SJCRH30 (cell line): ENCODE data around the gene PPP1R8. TPM values are rescaled to one million over a fixed set of nuclear protein-coding genes. Genes with fewer than 3 reads are reported as not detected.
A peak's percentile ranks its signal among the peaks of the same experiment; 100 is the strongest.
"Not testable (repeated sequence)": the region's sequence is repeated elsewhere in the genome, so short reads cannot be mapped to it uniquely, and the experiment has no call there.

ENCODE experiments used
- DNase-seq, 2 experiments: peaks; one replicate each; pipeline ENCODE4 v3.0.0-alpha.2; 2015 to 2020
- H3K27ac ChIP-seq: fragments of 250-450 bp; sonication (Bioruptor Pico); 2 replicates; pipeline ENCODE4 v1.5.1; 2020; ENCODE audit warnings: mild to moderate bottlenecking, moderate library complexity
- H3K27me3 ChIP-seq: fragments of 250-450 bp; sonication (Bioruptor Pico); 2 replicates; pipeline ENCODE4 v1.5.1; 2020; ENCODE audit warnings: mild to moderate bottlenecking, moderate library complexity
- H3K36me3 ChIP-seq: fragments of 250-450 bp; sonication (Bioruptor Pico); 2 replicates; pipeline ENCODE4 v1.5.1; 2020; ENCODE audit warnings: mild to moderate bottlenecking, moderate library complexity
- H3K4me1 ChIP-seq: fragments of 250-450 bp; sonication (Bioruptor Pico); 2 replicates; pipeline ENCODE4 v1.5.1; 2020; ENCODE audit warnings: mild to moderate bottlenecking, moderate library complexity
- H3K4me3 ChIP-seq: fragments of 250-450 bp; sonication (Bioruptor Pico); 2 replicates; pipeline ENCODE4 v1.5.1; 2020; ENCODE audit warnings: mild to moderate bottlenecking, moderate library complexity
- H3K9me3 ChIP-seq: fragments of 250-450 bp; sonication (Bioruptor Pico); replicated peaks from 2 replicates; pipeline ENCODE4 v1.5.1; 2020; ENCODE audit warnings: mild to moderate bottlenecking, moderate library complexity
- total RNA-seq: library from RNA; depleted of rRNA; stranded (reverse); fragments of >200 nt; shearing (Covaris generic); gene quantifications from 2 replicates; pipeline ENCODE4 v1.2.3, GENCODE V29; 2014; rRNA removed

Gene PPP1R8
- total RNA-seq = 81.7 and 84.5 TPM in 2 replicates

DNA sequence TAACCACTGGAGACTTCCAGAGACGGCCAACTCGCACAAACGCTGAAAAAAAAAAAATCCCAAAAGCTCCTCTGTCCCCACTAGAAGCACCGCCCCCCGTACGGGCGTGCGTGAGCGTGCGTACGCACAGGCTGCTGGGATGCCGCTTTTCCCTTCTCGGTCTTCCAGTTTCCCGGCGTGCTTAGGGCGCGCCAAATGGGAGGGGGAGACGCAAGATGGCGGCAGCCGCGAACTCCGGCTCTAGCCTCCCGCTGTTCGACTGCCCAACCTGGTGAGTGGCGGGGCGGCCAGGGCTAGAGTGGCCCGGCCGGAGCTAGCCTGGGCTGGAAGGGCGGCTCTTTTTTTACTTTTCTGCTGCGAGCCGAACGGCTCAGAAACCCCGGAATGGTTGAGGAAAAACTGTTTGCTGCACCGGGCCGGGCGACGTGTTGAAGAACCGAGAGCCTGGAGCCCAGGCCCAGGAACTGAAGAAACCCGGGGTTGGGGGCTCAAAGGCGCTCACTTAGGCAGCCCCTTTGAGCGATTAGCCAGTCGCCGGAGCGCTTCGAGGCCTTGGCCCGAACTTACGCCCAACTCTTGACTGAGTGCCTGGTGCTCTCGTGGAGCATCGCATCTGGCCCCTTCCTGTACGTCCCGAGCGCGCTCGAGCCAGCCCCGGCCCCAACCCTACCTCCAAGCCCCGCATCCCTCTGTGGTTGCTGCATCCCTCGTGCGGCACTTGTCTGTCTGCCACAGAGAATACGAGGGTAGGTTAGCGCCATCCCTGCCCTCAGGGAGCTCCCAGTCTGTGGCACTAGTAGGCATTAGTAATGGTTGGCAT, at the start of gene PPP1R8:
PPP1R8 (plus strand) TSS at position 162 of the 820 bp plus-strand sequence; CDS start at position 216, 54 bp downstream.
- DNase-seq = peak; percentile 98 to 99
- Histone ChIP-seq H3K27me3 (no peaks in the 10 kb centered on the region), H3K4me3 (peak within 1 kb of the TSS; percentile 96), H3K27ac (peak within 1 kb of the TSS; percentile 94), H3K4me1 (peaks cover 8% of the 10 kb centered on the region), H3K36me3 (peaks cover 32% of the 10 kb centered on the region), H3K9me3 (no peaks in the 10 kb centered on the region)

- H3K27ac ChIP-seq = no peak overlapping the region
- H3K9me3 ChIP-seq = no peaks in the 10 kb centered on the region
- no peak overlapping the region for H3K4me3 ChIP-seq
- DNase-seq = no peak
- H3K36me3 ChIP-seq = no peaks in the 10 kb centered on the region
- no peaks in the 10 kb centered on the region for H3K27me3 ChIP-seq
- no peaks in the 10 kb centered on the region for H3K4me1 ChIP-seq
Observed at GRCh38 chr1:27782950-27783349, 47.6 kb upstream of the PPP1R8 start.

DNA sequence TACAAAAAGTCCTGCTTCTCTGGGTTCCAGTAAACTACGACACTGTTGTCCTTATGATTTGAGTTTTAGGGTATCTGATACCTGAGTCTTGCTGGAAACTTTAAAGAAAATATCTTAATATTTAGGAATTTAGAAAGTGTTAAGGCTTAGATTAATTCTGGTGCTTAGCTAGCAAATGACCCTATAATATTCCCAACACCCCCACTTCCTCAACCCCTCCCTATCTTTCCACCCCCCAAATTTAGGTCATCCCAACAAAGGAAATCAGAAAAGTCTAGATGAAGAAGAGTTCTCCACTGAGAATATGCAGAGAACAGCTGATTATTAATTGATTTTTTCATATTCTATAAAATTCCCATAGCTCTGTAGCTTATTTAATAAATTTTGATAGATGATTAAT, 45.9 kb upstream of the PPP1R8 start:
- Histone ChIP-seq H3K4me1 (peaks cover 3% of the 10 kb centered on the region; the same call in 1 of the 2 replicates), H3K9me3 (no peaks in the 10 kb centered on the region), H3K4me3 (no peak overlapping the region), H3K27me3 (no peaks in the 10 kb centered on the region), H3K27ac (no peak overlapping the region), H3K36me3 (peaks cover 8% of the 10 kb centered on the region; the same call in 1 of the 2 replicates)
- DNase-seq = no peak

- H3K4me3 ChIP-seq = no peak overlapping the region
- no peak for DNase-seq
- H3K4me1 ChIP-seq = peaks cover 3% of the 10 kb centered on the region; the same call in 1 of the 2 replicates
- no peaks in the 10 kb centered on the region for H3K27me3 ChIP-seq
- no peaks in the 10 kb centered on the region for H3K9me3 ChIP-seq
- H3K36me3 ChIP-seq = peaks cover 17% of the 10 kb centered on the region
- no peak overlapping the region for H3K27ac ChIP-seq
Observed at GRCh38 chr1:27785781-27786455, 44.7 kb upstream of the PPP1R8 start.

GRCh38 chr1:27787895-27788294, 42.7 kb upstream of the PPP1R8 start:
- Histone ChIP-seq H3K4me1 (peaks cover 3% of the 10 kb centered on the region; the same call in 1 of the 2 replicates), H3K9me3 (no peaks in the 10 kb centered on the region), H3K27ac (no peak overlapping the region), H3K36me3 (peaks cover 27% of the 10 kb centered on the region), H3K27me3 (no peaks in the 10 kb centered on the region), H3K4me3 (no peak overlapping the region)
- no peak for DNase-seq

DNA sequence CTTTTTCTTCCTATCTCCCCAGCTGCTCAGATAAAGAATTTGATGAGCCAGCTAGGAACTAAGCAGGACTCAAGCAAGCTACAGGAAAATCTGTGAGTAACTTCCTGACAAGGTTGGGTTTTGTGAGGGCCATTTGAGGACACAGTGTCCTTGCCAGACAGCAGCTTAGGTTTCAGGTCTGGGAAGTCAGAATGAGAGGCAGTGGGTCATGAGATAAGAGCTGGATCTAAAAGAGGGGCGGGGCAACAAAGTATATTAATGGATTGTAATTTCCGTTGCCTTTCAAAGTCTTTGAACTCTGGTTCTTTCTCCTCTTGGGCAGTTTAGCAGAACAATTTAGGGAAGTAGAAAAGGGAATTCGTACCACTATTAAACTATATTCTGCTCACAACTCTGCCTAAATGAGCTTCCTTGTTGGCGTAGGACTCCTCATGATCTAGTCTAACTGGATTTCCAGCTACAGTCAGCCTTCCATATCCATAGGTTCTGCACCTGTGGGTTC, 41.0 kb upstream of the PPP1R8 start:
- no peak overlapping the region for H3K4me3 ChIP-seq
- peaks cover 3% of the 10 kb centered on the region; the same call in 1 of the 2 replicates for H3K4me1 ChIP-seq
- no peak for DNase-seq
- H3K9me3 ChIP-seq = no peaks in the 10 kb centered on the region
- H3K27ac ChIP-seq = no peak overlapping the region
- H3K27me3 ChIP-seq = no peaks in the 10 kb centered on the region
- peaks cover 33% of the 10 kb centered on the region for H3K36me3 ChIP-seq

DNA sequence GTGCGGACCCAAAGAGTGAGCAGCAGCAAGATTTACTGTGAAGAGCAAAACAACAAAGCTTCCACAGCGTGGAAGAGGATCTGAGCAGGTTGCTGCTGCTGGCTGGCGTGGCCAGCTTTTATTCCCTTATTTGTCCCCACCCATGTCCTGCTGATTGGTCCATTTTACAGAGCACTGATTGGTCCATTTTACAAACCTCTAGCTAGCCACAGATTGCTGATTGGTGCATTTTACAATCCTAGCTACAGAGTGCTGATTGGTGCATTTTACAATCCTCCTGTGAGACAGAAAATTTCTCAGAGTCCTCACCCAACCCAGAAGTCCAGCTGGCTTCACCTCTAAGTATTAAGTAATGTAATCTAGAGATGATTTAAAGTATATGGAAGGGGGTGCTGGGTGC, 40.3 kb upstream of the PPP1R8 start:
- H3K27me3 ChIP-seq, DNase-seq, H3K27ac ChIP-seq, H3K9me3 ChIP-seq, H3K4me3 ChIP-seq, H3K4me1 ChIP-seq: not testable (repeated sequence)
- H3K36me3 ChIP-seq = peaks cover 37% of the 10 kb centered on the region

- Histone ChIP-seq H3K9me3 (no peaks in the 10 kb centered on the region), H3K36me3 (peaks cover 33% of the 10 kb centered on the region), H3K27me3 (no peaks in the 10 kb centered on the region), H3K4me1 (no peaks in the 10 kb centered on the region), H3K4me3 (no peak overlapping the region), H3K27ac (no peak overlapping the region)
- no peak for DNase-seq
Observed at GRCh38 chr1:27795601-27796000, 35.0 kb upstream of the PPP1R8 start.

GRCh38 chr1:27804791-27805190, 25.8 kb upstream of the PPP1R8 start:
- peaks cover 15% of the 10 kb centered on the region; the same call in 1 of the 2 replicates for H3K36me3 ChIP-seq
- H3K9me3 ChIP-seq = no peaks in the 10 kb centered on the region
- DNase-seq = no peak
- H3K4me3 ChIP-seq = no peak overlapping the region
- H3K4me1 ChIP-seq = no peaks in the 10 kb centered on the region
- no peak overlapping the region for H3K27ac ChIP-seq
- no peaks in the 10 kb centered on the region for H3K27me3 ChIP-seq

GRCh38 chr1:27806758-27807157, 23.8 kb upstream of the PPP1R8 start:
- Histone ChIP-seq H3K4me1 (no peaks in the 10 kb centered on the region), H3K36me3 (peaks cover 13% of the 10 kb centered on the region), H3K4me3 (no peak overlapping the region), H3K9me3 (no peaks in the 10 kb centered on the region), H3K27me3 (no peaks in the 10 kb centered on the region), H3K27ac (no peak overlapping the region)
- no peak for DNase-seq

DNA sequence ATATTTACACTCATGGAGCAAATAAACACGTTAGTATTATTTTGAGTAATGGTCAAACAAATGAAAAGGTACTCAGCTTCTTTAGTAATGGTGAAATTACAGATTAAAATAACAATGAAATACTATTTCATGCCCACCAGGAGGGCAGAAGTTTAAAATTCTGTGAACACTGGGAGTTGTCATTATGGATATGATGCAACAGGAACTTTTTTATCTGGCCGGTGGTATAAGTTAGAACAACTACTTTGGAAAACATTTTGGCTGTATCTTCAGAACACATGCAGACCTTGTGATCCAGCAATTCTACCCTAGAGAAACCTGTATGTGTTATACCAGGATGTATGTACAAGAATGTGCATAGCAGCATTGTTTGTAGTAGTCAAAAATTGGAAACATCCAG, 23.2 kb upstream of the PPP1R8 start:
- Histone ChIP-seq H3K36me3 (peaks cover 12% of the 10 kb centered on the region), H3K27me3 (no peaks in the 10 kb centered on the region)

GRCh38 chr1:27808131-27808530, 22.5 kb upstream of the PPP1R8 start:
- H3K36me3 ChIP-seq, H3K27ac ChIP-seq, H3K9me3 ChIP-seq, H3K4me3 ChIP-seq, DNase-seq, H3K27me3 ChIP-seq, H3K4me1 ChIP-seq: not testable (repeated sequence)

More for the DNA sequence above, 23.2 kb upstream of the PPP1R8 start:
- Histone ChIP-seq H3K9me3 (no peaks in the 10 kb centered on the region), H3K4me3 (no peak overlapping the region), H3K27ac (no peak overlapping the region), H3K4me1 (no peaks in the 10 kb centered on the region)
- no peak for DNase-seq

GRCh38 chr1:27809883-27810282, 20.7 kb upstream of the PPP1R8 start:
- DNase-seq = no peak
- H3K4me1 ChIP-seq = no peaks in the 10 kb centered on the region

DNA sequence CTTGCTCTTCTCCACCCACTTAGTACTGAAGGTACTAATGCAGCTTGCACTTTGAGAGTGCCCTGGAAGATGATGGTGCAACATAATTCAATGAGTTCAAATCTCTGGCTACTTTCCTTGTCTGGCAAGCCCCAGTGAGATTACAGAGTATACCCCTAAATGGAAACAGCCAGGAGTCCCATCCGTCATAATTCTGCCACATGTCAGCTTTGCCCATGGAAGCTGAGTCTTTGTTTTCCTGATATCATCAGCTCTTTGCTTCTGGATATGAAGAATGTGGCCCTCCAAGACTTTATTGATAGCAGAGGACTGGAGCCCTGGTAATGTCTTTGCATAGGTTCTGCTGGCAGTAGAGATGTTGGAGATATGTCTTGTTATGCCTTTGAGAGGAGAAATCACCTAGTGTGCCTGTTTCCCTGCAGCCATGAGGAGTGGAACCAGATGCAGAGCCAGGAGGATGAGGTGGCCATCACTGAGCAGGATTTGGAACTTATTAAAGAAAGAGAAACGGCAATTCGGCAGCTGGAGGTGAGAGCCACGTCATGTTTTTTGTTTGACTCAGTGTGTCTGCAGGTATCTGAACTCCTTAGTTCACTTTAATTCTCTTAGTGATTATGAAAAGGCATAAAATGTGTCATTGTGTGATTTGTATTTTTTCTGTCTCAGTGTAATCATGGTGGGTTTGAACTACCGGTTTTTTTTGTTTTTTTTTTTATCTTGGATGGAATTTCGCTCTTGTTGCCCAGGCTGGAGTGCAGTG, 18.7 kb upstream of the PPP1R8 start:
- no peaks in the 10 kb centered on the region for H3K27me3 ChIP-seq
- H3K27ac ChIP-seq = no peak overlapping the region

More at GRCh38 chr1:27809883-27810282, 20.7 kb upstream of the PPP1R8 start:
- Histone ChIP-seq H3K9me3 (no peaks in the 10 kb centered on the region), H3K36me3 (peaks cover 15% of the 10 kb centered on the region), H3K27ac (no peak overlapping the region), H3K27me3 (no peaks in the 10 kb centered on the region), H3K4me3 (no peak overlapping the region)

More for the DNA sequence above, 18.7 kb upstream of the PPP1R8 start:
- H3K36me3 ChIP-seq = peaks cover 15% of the 10 kb centered on the region
- no peak overlapping the region for H3K4me3 ChIP-seq
- no peaks in the 10 kb centered on the region for H3K9me3 ChIP-seq
- DNase-seq = no peak
- H3K4me1 ChIP-seq = no peaks in the 10 kb centered on the region
